D721Med (cell line): ENCODE measurements around the gene NLGN2.

ENCODE experiments used
- DNase-seq: peaks from one replicate; pipeline ENCODE4 v3.0.0; 2011; ENCODE audit warnings: low spot score; ENCODE audit not compliant: insufficient read length
- FAIRE-seq: peaks from 2 replicates; lab custom pipeline; 2011; peaks lifted over from hg19 to GRCh38; lab: Jason Lieb, UNC
- TF ChIP-seq, protein P1 (sequence below): IDR thresholded peaks from 2 replicates; pipeline ENCODE4 v1.5.1; 2012; ENCODE audit warnings: mild to moderate bottlenecking, control low read depth; ENCODE audit not compliant: insufficient read depth; ENCODE audit errors: missing control alignments

NLGN2 gene

DNA sequence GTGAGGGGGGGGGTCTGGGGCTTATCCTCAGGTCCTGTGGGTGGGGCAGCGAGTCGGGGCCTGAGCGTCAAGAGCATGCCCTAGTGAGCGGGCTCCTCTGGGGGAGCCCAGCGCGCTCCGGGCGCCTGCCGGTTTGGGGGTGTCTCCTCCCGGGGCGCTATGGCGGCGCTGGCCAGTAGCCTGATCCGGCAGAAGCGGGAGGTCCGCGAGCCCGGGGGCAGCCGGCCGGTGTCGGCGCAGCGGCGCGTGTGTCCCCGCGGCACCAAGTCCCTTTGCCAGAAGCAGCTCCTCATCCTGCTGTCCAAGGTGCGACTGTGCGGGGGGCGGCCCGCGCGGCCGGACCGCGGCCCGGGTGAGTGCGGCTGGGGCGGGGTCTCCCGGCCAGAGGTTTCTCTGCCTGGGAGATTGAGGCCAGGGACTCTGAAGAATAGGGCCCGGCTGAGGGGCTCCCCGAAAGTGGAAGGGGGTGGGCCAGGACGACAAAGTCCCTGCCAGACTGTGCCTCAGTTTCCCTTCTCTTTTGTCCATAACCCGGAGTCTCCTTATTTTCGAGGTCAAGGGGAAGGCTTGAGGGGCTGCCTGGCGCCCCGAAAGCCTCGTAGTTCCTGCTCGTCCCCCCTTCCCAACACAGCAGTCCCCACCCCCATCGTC, 31.9 kb downstream of the NLGN2 start, which contains the start of gene FGF11:
TSS of gene FGF11 (plus strand) at position 51 of the 651 bp plus-strand sequence. CDS start at position 160, 109 bp downstream.
- DNase-seq (no peak), FAIRE-seq (no peak)
- TF ChIP-seq, protein P1, sequence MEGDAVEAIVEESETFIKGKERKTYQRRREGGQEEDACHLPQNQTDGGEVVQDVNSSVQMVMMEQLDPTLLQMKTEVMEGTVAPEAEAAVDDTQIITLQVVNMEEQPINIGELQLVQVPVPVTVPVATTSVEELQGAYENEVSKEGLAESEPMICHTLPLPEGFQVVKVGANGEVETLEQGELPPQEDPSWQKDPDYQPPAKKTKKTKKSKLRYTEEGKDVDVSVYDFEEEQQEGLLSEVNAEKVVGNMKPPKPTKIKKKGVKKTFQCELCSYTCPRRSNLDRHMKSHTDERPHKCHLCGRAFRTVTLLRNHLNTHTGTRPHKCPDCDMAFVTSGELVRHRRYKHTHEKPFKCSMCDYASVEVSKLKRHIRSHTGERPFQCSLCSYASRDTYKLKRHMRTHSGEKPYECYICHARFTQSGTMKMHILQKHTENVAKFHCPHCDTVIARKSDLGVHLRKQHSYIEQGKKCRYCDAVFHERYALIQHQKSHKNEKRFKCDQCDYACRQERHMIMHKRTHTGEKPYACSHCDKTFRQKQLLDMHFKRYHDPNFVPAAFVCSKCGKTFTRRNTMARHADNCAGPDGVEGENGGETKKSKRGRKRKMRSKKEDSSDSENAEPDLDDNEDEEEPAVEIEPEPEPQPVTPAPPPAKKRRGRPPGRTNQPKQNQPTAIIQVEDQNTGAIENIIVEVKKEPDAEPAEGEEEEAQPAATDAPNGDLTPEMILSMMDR: no peak

DNA sequence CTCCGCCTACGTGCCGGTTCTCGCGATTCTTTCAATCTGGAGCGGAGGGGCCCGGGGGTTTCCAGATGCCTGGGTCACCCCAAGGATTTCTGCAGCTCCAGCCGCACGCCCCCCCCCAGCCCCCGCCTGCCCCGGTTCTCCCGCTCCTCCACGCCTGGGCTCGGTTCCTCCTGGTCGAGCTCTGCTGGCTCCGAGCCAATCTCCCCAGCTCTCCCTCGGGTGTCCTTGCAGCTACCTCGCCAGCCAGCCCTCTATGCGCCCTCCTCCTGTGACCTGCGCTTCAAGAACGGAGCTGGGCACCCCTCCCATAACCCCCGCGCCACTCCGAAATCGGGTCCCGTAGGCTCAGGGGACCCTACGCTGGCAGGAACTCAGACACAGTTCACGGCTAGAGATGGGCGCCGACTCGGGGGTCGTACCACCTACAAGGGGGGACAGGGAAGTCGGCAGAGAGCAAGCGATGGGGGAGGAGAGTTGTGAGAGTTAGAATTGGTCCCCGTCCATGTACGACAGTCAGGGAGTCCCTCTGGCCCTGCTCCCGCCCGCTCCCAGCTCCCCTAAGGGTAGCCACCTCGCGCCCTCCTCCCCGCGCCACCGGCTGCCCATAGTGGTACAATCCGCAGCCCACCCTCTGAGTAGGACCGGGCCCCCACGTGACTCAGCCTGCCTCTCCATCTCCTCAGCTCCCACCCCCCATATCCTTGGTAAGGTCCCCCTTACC, 32.6 kb downstream of the NLGN2 start:
- FAIRE-seq: no peak
- TF ChIP-seq, protein P1: no peak

DNA sequence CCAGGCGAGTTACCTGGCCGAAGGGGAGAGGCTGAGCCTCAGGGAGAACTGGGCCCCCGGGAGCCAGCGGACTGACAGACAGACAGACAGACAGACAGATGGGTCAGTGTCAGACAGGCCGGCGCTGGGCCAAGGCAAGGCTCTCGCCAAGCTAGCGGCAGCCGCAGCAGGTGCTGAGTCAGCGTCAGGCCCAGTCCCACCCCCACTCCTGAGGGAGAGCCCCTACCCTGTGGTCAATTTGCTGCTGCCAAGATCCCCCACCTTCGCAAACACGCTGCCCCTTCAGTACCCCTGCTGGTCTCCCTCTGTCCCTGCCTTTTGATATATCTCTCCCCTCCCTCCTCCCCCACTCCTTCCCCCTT, 33.2 kb downstream of the NLGN2 start:
- no peak for DNase-seq
- FAIRE-seq: no peak
- TF ChIP-seq, protein P1: no peak

More for the DNA sequence above, 32.6 kb downstream of the NLGN2 start:
- DNase-seq: peak; percentile 60

DNA sequence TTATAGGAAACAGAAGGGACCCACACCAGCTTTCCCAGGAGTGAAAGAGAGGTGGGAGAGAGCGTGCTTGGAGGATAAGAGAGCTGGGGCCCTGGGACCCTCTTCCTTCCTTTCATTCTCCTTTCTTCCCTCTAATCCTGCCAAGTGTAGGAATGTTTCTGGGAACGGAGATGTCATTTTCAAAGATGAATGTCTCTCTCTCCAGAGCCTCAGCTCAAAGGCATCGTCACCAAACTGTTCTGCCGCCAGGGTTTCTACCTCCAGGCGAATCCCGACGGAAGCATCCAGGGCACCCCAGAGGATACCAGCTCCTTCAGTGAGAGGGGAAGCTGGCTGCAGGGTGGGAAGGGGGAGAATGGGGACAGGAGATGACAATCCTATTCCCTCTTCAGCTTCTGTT, 33.6 kb downstream of the NLGN2 start:
- DNase-seq: no peak
- TF ChIP-seq, protein P1: no peak
- FAIRE-seq: no peak

DNA sequence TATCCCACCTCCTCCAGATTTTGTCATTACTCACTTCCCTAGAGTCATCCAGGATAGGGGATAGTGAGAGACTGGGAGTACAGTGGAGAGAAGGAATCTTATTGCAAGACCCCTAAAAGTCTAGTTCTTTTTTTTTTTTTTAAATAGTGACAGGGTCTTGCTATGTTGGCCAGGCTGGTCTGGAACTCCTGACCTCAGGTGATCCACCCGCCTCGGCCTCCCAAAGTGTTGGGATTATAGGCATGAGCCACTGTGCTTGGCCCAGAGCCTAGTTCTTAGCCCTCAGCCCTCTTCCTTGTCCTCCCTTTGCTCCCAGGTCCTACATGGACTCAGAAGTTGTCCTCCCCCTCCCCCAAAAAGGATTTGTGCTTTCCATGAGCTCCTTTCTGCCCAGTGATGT, 34.5 kb downstream of the NLGN2 start:
- DNase-seq (no peak), FAIRE-seq (no peak)
- TF ChIP-seq, protein P1: no peak

DNA sequence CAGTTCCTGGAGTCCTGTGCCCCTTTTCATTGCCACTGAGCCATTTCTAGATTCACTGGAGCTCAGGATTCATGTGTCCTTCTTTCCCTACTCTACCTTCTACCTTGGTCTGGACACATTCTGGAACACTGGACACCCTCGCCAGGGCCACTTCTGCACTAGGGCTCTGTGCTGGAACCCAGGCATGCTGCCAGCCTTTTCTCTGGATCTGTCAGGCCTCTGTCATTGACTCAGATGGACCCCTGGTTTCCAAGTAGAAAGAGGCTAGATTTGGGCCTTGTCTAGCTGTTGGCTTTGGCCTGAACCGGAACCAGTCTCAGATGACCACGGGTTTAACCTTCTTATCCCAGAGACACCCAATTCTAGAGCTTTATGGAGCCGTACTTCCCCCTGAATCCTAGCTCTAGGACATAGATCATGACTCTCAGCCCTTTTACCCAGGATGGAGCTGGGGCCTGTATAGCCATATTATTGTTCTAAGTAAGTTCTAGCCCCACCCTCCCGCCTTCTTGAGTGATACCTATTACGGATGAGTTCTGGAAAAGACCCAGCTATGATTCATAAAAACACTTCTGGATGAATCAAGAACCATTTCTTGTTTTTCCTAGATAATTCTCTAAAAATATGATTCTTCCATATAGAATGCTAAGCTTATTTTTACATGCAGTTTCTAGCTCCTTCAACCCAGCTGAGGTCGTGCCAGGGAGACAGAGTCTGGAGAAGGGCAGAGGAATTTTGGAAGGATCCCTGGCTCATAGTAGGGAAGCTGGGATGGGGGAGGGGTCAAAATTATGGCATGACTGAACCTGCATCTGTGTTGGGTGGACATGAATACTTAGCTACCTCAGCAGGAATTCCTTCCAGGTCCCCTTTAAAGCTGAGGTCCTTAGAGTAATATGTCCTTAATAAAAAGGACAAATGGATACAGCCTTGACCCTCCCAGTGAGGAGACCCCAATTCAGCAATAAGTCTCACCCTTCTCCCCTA, 36.1 kb downstream of the NLGN2 start:
- DNase-seq: no peak
- TF ChIP-seq, protein P1: no peak
- no peak for FAIRE-seq
